Measurements from ENCODE around the gene TRMT61B. TPM values are rescaled to one million over a fixed set of nuclear protein-coding genes. Genes with fewer than 3 reads are reported as not detected.

The TRMT61B gene
- total RNA-seq, 1 donor from 2014 or later, result 12.7 TPM

GRCh38 chr2:28893488-28893887, 23.4 kb upstream of the TRMT61B start:
- H3K36me3 ChIP-seq, result no peaks in the 10 kb centered on the region
- intact Hi-C loops (cut with DNase I), result no loop called here
- no peak for DNase-seq
- H3K27ac ChIP-seq, result no peak overlapping the region
- H3K9me3 ChIP-seq, result no peaks in the 10 kb centered on the region
- peaks cover 16% of the 10 kb centered on the region for H3K4me1 ChIP-seq
- ATAC-seq, result no peak
- no peaks in the 10 kb centered on the region for H3K27me3 ChIP-seq
- no peak overlapping the region for H3K4me3 ChIP-seq
- TF ChIP-seq, protein P1, sequence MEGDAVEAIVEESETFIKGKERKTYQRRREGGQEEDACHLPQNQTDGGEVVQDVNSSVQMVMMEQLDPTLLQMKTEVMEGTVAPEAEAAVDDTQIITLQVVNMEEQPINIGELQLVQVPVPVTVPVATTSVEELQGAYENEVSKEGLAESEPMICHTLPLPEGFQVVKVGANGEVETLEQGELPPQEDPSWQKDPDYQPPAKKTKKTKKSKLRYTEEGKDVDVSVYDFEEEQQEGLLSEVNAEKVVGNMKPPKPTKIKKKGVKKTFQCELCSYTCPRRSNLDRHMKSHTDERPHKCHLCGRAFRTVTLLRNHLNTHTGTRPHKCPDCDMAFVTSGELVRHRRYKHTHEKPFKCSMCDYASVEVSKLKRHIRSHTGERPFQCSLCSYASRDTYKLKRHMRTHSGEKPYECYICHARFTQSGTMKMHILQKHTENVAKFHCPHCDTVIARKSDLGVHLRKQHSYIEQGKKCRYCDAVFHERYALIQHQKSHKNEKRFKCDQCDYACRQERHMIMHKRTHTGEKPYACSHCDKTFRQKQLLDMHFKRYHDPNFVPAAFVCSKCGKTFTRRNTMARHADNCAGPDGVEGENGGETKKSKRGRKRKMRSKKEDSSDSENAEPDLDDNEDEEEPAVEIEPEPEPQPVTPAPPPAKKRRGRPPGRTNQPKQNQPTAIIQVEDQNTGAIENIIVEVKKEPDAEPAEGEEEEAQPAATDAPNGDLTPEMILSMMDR (IDR thresholded peaks at IDR 0.05), result no peak

DNA sequence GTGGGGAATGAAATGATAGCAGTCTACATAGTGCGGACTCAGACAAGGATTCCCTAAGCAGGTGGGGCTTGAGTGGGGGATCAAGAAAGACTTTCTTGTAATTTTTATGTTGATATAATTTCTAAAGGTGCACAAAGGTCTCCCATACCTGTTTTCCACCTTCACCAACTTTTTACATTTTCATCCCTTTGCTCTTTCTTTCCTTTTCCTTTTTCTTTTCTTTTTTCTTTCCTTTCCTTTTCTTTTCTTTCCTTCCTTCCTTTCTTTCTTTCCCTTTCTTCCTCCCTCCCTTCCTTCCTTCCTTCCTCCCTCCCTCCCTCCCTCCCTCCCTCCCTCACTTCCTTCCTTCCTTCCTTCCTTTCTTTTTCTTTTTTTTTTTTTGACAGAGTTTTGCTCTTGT, 10.1 kb upstream of the TRMT61B start:
- H3K36me3 ChIP-seq, result no peaks in the 10 kb centered on the region
- H3K27me3 ChIP-seq, result peaks cover 6% of the 10 kb centered on the region
- no peak overlapping the region for H3K4me3 ChIP-seq
- no peaks in the 10 kb centered on the region for H3K9me3 ChIP-seq
- no peak for DNase-seq
- no peak overlapping the region for H3K27ac ChIP-seq
- TF ChIP-seq, protein P1 (IDR thresholded peaks at IDR 0.05), result no peak
- ATAC-seq, result no peak
- no peaks in the 10 kb centered on the region for H3K4me1 ChIP-seq
- intact Hi-C loops (cut with DNase I), result no loop called here

- Histone ChIP-seq H3K9me3 (no peaks in the 10 kb centered on the region), H3K36me3 (no peaks in the 10 kb centered on the region), H3K4me1 (peaks cover 26% of the 10 kb centered on the region), H3K27ac (no peak overlapping the region), H3K4me3 (no peak overlapping the region), H3K27me3 (peaks cover 6% of the 10 kb centered on the region)
- DNase-seq, result no peak
- TF ChIP-seq, protein P1 (IDR thresholded peaks at IDR 0.05), result no peak
- intact Hi-C loops (cut with DNase I), result no loop called here
- no peak for ATAC-seq
Measured at GRCh38 chr2:28871620-28872019, 1.5 kb upstream of the TRMT61B start.

GRCh38 chr2:28869494-28870145, 489 bp downstream of the TRMT61B start:
- H3K36me3 ChIP-seq, result no peaks in the 10 kb centered on the region
- ATAC-seq (peak; percentile 28), DNase-seq (no peak)
- no peaks in the 10 kb centered on the region for H3K27me3 ChIP-seq
- peak overlapping the region; percentile 87 for H3K4me3 ChIP-seq
- TF ChIP-seq, protein P1 (IDR thresholded peaks at IDR 0.05), result no peak
- peak overlapping the region; percentile 79 for H3K27ac ChIP-seq
- H3K9me3 ChIP-seq, result no peaks in the 10 kb centered on the region
- intact Hi-C loops (cut with DNase I), result no loop called here
- peaks cover 26% of the 10 kb centered on the region for H3K4me1 ChIP-seq

- intact Hi-C loops (cut with DNase I), result no loop called here
- no peaks in the 10 kb centered on the region for H3K9me3 ChIP-seq
- H3K27ac ChIP-seq, result no peak overlapping the region
- no peaks in the 10 kb centered on the region for H3K27me3 ChIP-seq
- DNase-seq (no peak), ATAC-seq (no peak)
- H3K4me1 ChIP-seq, result peaks cover 26% of the 10 kb centered on the region
- peaks cover 4% of the 10 kb centered on the region for H3K36me3 ChIP-seq
- TF ChIP-seq, protein P1 (IDR thresholded peaks at IDR 0.05), result no peak
- peak overlapping the region; percentile 87 for H3K4me3 ChIP-seq
Measured at GRCh38 chr2:28868611-28869010, 1.5 kb downstream of the TRMT61B start.

DNA sequence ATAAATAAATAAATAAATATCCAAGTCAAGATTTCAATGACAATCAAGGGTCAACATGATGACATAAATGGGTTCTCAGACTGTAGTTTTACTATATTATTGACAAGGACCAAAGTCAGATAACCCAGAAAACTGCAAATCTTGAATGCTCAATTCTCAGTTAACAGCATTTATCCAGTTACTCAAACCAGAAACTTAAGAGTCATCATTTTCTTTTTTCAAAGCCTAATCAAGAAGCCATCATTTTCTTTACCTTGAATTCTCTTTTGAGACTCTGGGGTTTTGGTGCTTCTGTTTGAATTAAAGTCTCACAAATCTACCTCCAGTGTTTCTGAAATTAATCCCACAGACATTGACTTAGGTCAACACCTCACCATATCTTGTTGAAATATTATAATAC, 14.1 kb downstream of the TRMT61B start:
- no peak overlapping the region for H3K4me3 ChIP-seq
- no peaks in the 10 kb centered on the region for H3K9me3 ChIP-seq
- no peak for DNase-seq

More for the DNA sequence above, 14.1 kb downstream of the TRMT61B start:
- intact Hi-C loops (cut with DNase I), result no loop called here
- Histone ChIP-seq H3K36me3 (peaks cover 22% of the 10 kb centered on the region), H3K27me3 (no peaks in the 10 kb centered on the region), H3K4me1 (no peaks in the 10 kb centered on the region), H3K27ac (no peak overlapping the region)
- ATAC-seq, result no peak
- TF ChIP-seq, protein P1 (IDR thresholded peaks at IDR 0.05), result no peak

All from upper lobe of right lung (tissue), 1 donor.